Measurements from ENCODE around the gene DOCK6. TPM values are rescaled to one million over a fixed set of nuclear protein-coding genes. Genes with fewer than 3 reads are reported as not detected.

Gene DOCK6
- total and polyA plus RNA-seq, 2 donors (not counting 1 experiment from before 2014, with no cell fraction given), result 6.9 to 17.7 TPM

GRCh38 chr19:11267316-11268085 is 5.2 kb upstream of the DOCK6 start:
- DNase-seq (ENCODE audit: low read depth in 2 of 2), result no peak
- Histone ChIP-seq H3K9ac (ENCODE audit: insufficient read depth, low read length) (no peak overlapping the region), H3K4me1 (ENCODE audit: control insufficient read depth, extremely low read depth, insufficient read depth, low read length) (peaks cover 12% of the 10 kb centered on the region), H2AFZ (ENCODE audit: low read length) (no peak overlapping the region), H3K4me2 (ENCODE audit: extremely low read depth, insufficient read depth, low read length) (no peak overlapping the region), H3K36me3 (ENCODE audit: control insufficient read depth, insufficient read depth, low read length) (no peaks in the 10 kb centered on the region), H3K27me3 (ENCODE audit: control insufficient read depth, insufficient read depth, low read length) (no peaks in the 10 kb centered on the region), H3K27ac (ENCODE audit: insufficient read depth, low read length) (no peak overlapping the region), H3K79me2 (ENCODE audit: control insufficient read depth, insufficient read depth, low read length) (no peaks in the 10 kb centered on the region), H3K4me3 (replicated peaks in 1 of 4; ENCODE audit: control extremely low read depth in 1 of 4, insufficient read depth in 1 of 4, low read depth in 3 of 4, low read length in 4 of 4) (no peak overlapping the region), H4K20me1 (ENCODE audit: control insufficient read depth, extremely low read depth, insufficient read depth, low read length) (no peaks in the 10 kb centered on the region), H3K9me3 (ENCODE audit: control insufficient read depth, insufficient read depth, low read depth, low read length) (no peaks in the 10 kb centered on the region)
- no peak for TF ChIP-seq EZH2 (IDR thresholded peaks at IDR 0.05; ENCODE audit: low read length, missing control alignments)
- TF ChIP-seq CTCF (conservative IDR thresholded peaks at IDR 0.05 in 1 of 2, IDR thresholded peaks at IDR 0.05 in 1 of 2; ENCODE audit: low read depth in 1 of 2, low read length in 2 of 2), result no peak

GRCh38 chr19:11265785-11266236 is 3.5 kb upstream of the DOCK6 start:
- DNase-seq (ENCODE audit: low read depth in 2 of 2), result peak; percentile 20 to 51
- Histone ChIP-seq H3K9ac (ENCODE audit: insufficient read depth, low read length) (no peak overlapping the region), H2AFZ (ENCODE audit: low read length) (no peak overlapping the region)

More at GRCh38 chr19:11265785-11266236, 3.5 kb upstream of the DOCK6 start:
- Histone ChIP-seq H3K36me3 (ENCODE audit: control insufficient read depth, insufficient read depth, low read length) (no peaks in the 10 kb centered on the region), H3K4me3 (replicated peaks in 1 of 4; ENCODE audit: control extremely low read depth in 1 of 4, insufficient read depth in 1 of 4, low read depth in 3 of 4, low read length in 4 of 4) (no peak overlapping the region), H3K79me2 (ENCODE audit: control insufficient read depth, insufficient read depth, low read length) (no peaks in the 10 kb centered on the region), H3K27me3 (ENCODE audit: control insufficient read depth, insufficient read depth, low read length) (no peaks in the 10 kb centered on the region), H3K4me2 (ENCODE audit: extremely low read depth, insufficient read depth, low read length) (no peak overlapping the region), H3K4me1 (ENCODE audit: control insufficient read depth, extremely low read depth, insufficient read depth, low read length) (peaks cover 12% of the 10 kb centered on the region), H3K27ac (ENCODE audit: insufficient read depth, low read length) (no peak overlapping the region), H3K9me3 (ENCODE audit: control insufficient read depth, insufficient read depth, low read depth, low read length) (no peaks in the 10 kb centered on the region), H4K20me1 (ENCODE audit: control insufficient read depth, extremely low read depth, insufficient read depth, low read length) (no peaks in the 10 kb centered on the region)
- TF ChIP-seq EZH2 (IDR thresholded peaks at IDR 0.05; ENCODE audit: low read length, missing control alignments) (no peak), CTCF (conservative IDR thresholded peaks at IDR 0.05 in 1 of 2, IDR thresholded peaks at IDR 0.05 in 1 of 2; ENCODE audit: low read depth in 1 of 2, low read length in 2 of 2) (no peak)
